Measurements from ENCODE around the gene PEX12.

GRCh38 chr17:35536664-35537171 is 41.7 kb downstream of the PEX12 start:
- TF ChIP-seq CTCF (IDR thresholded peaks at IDR 0.05) (no peak), EP300 (IDR thresholded peaks at IDR 0.05; ENCODE audit: low read depth) (no peak), POLR2AphosphoS5 (IDR thresholded peaks at IDR 0.05) (no peak)
